Muscle of leg (tissue), 11 donors: ENCODE data around the gene THRB. TPM values are rescaled to one million over a fixed set of nuclear protein-coding genes. Genes with fewer than 3 reads are reported as not detected.

Experiments
- DNase-seq: peaks from one replicate; pipeline ENCODE4 v3.0.0; 2013
- H3K27ac ChIP-seq: one replicate; pipeline ENCODE4 v1.5.1; 2013; ENCODE audit warnings: mild to moderate bottlenecking, low read length, control low read depth
- H3K27me3 ChIP-seq: one replicate; pipeline ENCODE4 v1.6.1; 2013; ENCODE audit warnings: low read length; ENCODE audit not compliant: control insufficient read depth, insufficient read depth
- H3K36me3 ChIP-seq: one replicate; pipeline ENCODE4 v1.6.1; 2013; ENCODE audit warnings: low read length; ENCODE audit not compliant: control insufficient read depth, insufficient read depth
- H3K4me1 ChIP-seq: one replicate; pipeline ENCODE4 v1.6.1; 2013; ENCODE audit warnings: low read length; ENCODE audit not compliant: control insufficient read depth, insufficient read depth
- H3K4me3 ChIP-seq: one replicate; pipeline ENCODE4 v1.5.1; 2013; ENCODE audit warnings: low read length, control low read depth
- H3K9me3 ChIP-seq: replicated peaks from 2 replicates; pipeline ENCODE4 v1.6.1; 2013; ENCODE audit warnings: low read depth, low read length; ENCODE audit not compliant: control insufficient read depth
- WGBS: methylation state at CpG from one replicate; pipeline ENCODE4 v1.1.5; 2013; ENCODE audit warnings: missing lambda C conversion rate; ENCODE audit not compliant: insufficient coverage; 5-methylcytosine and 5-hydroxymethylcytosine counted together
- polyA plus RNA-seq, 8 donors: library from polyadenylated mRNA; unstranded; fragments of 120-200 nt; gene quantifications; one replicate each; pipeline versions ENCODE4 v1.2.1 to v1.2.3, GENCODE V29; 2013; ENCODE audit warnings: inconsistent platforms in 1 of 8, low replicate concordance in 1 of 8; ENCODE audit not compliant: insufficient read length in 8 of 8, insufficient read depth in 1 of 8
- total RNA-seq: library from RNA; stranded (reverse); fragments of 120-200 nt; gene quantifications from one replicate; pipeline ENCODE4 v1.2.4, GENCODE V29; 2013

The THRB gene
- total and polyA plus RNA-seq, 9 donors: 0.33 to 3.1 (median 1.7) TPM

- DNase-seq: no peak
- WGBS: no CpG with 5 or more reads among the region's 1 CpG
- no peaks in the 10 kb centered on the region for H3K4me1 ChIP-seq
- no peaks in the 10 kb centered on the region for H3K9me3 ChIP-seq
- no peaks in the 10 kb centered on the region for H3K27me3 ChIP-seq
- no peak overlapping the region for H3K27ac ChIP-seq
- no peaks in the 10 kb centered on the region for H3K36me3 ChIP-seq
- no peak overlapping the region for H3K4me3 ChIP-seq
These were observed 175.9 kb downstream of the THRB start for GRCh38 chr3:24318677-24319287.

- DNase-seq: no peak
- Histone ChIP-seq H3K9me3 (no peaks in the 10 kb centered on the region), H3K4me3 (no peak overlapping the region), H3K27me3 (no peaks in the 10 kb centered on the region), H3K27ac (no peak overlapping the region), H3K4me1 (no peaks in the 10 kb centered on the region), H3K36me3 (no peaks in the 10 kb centered on the region)
- WGBS: 88% methylated on average over 3 of the region's 5 CpGs
These were observed 177.7 kb downstream of the THRB start for GRCh38 chr3:24316887-24317383.

- H3K27ac ChIP-seq: no peak overlapping the region
- no peaks in the 10 kb centered on the region for H3K9me3 ChIP-seq
These were observed 178.7 kb downstream of the THRB start for GRCh38 chr3:24315971-24316370.

GRCh38 chr3:24315356-24315755 lies 179.3 kb downstream of the THRB start:
- Histone ChIP-seq H3K27ac (no peak overlapping the region), H3K9me3 (no peaks in the 10 kb centered on the region), H3K4me3 (no peak overlapping the region), H3K27me3 (no peaks in the 10 kb centered on the region), H3K4me1 (no peaks in the 10 kb centered on the region), H3K36me3 (no peaks in the 10 kb centered on the region)
- no peak for DNase-seq
- WGBS: 90% methylated on average over 3 of the region's 7 CpGs

More at GRCh38 chr3:24315971-24316370, 178.7 kb downstream of the THRB start:
- Histone ChIP-seq H3K27me3 (no peaks in the 10 kb centered on the region), H3K4me3 (no peak overlapping the region), H3K4me1 (no peaks in the 10 kb centered on the region), H3K36me3 (no peaks in the 10 kb centered on the region)
- no peak for DNase-seq

GRCh38 chr3:24311881-24312280 lies 182.8 kb downstream of the THRB start:
- Histone ChIP-seq H3K27ac (no peak overlapping the region), H3K4me3 (no peak overlapping the region), H3K4me1 (no peaks in the 10 kb centered on the region), H3K27me3 (no peaks in the 10 kb centered on the region), H3K36me3 (no peaks in the 10 kb centered on the region), H3K9me3 (no peaks in the 10 kb centered on the region)
- WGBS: 85% methylated on average over 1 of the region's 2 CpGs
- DNase-seq: peak; percentile 27

GRCh38 chr3:24310887-24311286 lies 183.8 kb downstream of the THRB start:
- peak; percentile 25 for DNase-seq

GRCh38 chr3:24306518-24306917 lies 188.1 kb downstream of the THRB start:
- no peak overlapping the region for H3K4me3 ChIP-seq
- H3K27ac ChIP-seq: no peak overlapping the region
- H3K9me3 ChIP-seq: no peaks in the 10 kb centered on the region
- no peak for DNase-seq
- H3K36me3 ChIP-seq: no peaks in the 10 kb centered on the region
- no peaks in the 10 kb centered on the region for H3K27me3 ChIP-seq
- peaks cover 3% of the 10 kb centered on the region for H3K4me1 ChIP-seq
- WGBS: no CpG with 5 or more reads among the region's 3 CpGs

More at GRCh38 chr3:24310887-24311286, 183.8 kb downstream of the THRB start:
- H3K36me3 ChIP-seq: no peaks in the 10 kb centered on the region
- H3K27ac ChIP-seq: no peak overlapping the region
- peaks cover 3% of the 10 kb centered on the region for H3K4me1 ChIP-seq
- H3K4me3 ChIP-seq: no peak overlapping the region
- no peaks in the 10 kb centered on the region for H3K9me3 ChIP-seq
- H3K27me3 ChIP-seq: no peaks in the 10 kb centered on the region

- H3K36me3 ChIP-seq: no peaks in the 10 kb centered on the region
- no peaks in the 10 kb centered on the region for H3K9me3 ChIP-seq
- no peak overlapping the region for H3K4me3 ChIP-seq
- peak; percentile 35 for DNase-seq
- WGBS: 33% methylated on average over 1 of the region's 4 CpGs
- H3K4me1 ChIP-seq: peaks cover 3% of the 10 kb centered on the region
- H3K27ac ChIP-seq: no peak overlapping the region
- no peaks in the 10 kb centered on the region for H3K27me3 ChIP-seq
These were observed 188.7 kb downstream of the THRB start for GRCh38 chr3:24305795-24306467.

- no CpG with 5 or more reads among the region's 7 CpGs for WGBS
- Histone ChIP-seq H3K36me3 (no peaks in the 10 kb centered on the region), H3K27me3 (no peaks in the 10 kb centered on the region), H3K27ac (no peak overlapping the region), H3K4me3 (no peak overlapping the region), H3K4me1 (peaks cover 3% of the 10 kb centered on the region), H3K9me3 (no peaks in the 10 kb centered on the region)
- DNase-seq: no peak
These were observed 191.4 kb downstream of the THRB start for GRCh38 chr3:24303057-24303754.

- H3K4me3 ChIP-seq: no peak overlapping the region
- no peak for DNase-seq
- no peaks in the 10 kb centered on the region for H3K9me3 ChIP-seq
- no peaks in the 10 kb centered on the region for H3K36me3 ChIP-seq
- 87% methylated on average over 2 of the region's 2 CpGs for WGBS
- H3K27me3 ChIP-seq: no peaks in the 10 kb centered on the region
- H3K4me1 ChIP-seq: peaks cover 3% of the 10 kb centered on the region
- H3K27ac ChIP-seq: no peak overlapping the region
These were observed 192.3 kb downstream of the THRB start for GRCh38 chr3:24302396-24302795.
